Forelimb muscle (tissue), 1 donor: ENCODE data around the gene PEPD. TPM values are rescaled to one million over a fixed set of nuclear protein-coding genes. Genes with fewer than 3 reads are reported as not detected.

Source experiments
- DNase-seq: peaks from one replicate; pipeline ENCODE4 v3.0.0-alpha.2; 2013; ENCODE audit warnings: low read depth
- polyA plus RNA-seq: library from polyadenylated mRNA; unstranded; fragments of 120-200 nt; gene quantifications from one replicate; pipeline ENCODE4 v1.2.1, GENCODE V29; 2013; ENCODE audit not compliant: insufficient read length

PEPD gene
- polyA plus RNA-seq, 1 donor: 36.7 TPM

DNA sequence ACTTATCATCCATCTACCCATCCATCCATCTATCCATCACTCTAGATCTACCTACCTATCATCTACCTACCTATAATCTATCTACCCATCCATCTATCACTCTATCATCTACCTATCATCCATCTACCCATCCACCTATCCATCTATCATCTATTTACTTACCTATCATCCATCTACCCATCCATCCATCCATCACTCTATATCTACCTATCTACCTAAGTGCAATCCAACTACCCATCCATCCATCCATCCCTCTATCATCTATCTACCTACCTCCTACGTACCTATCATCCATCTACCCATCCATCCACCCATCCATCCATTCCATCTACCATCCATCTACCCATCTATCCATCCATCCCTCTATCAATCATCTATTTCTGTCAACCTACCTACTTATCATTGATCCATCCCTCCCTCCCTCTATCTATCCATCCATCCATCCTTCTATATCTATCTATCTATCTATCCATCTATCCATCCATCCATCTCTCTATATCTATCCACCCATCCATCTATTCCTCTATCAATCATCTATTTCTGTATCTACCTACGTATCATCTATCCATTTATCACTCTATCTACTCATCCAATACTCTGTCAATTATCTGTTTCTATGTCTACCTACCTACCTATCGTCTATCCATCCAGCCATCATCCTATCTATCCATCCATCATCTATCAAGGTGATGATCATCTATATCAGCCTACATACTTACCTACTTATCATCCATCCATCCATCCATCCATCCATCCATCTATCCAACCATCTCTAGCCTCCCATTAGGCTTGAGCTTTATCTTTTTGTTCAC, 99.0 kb downstream of the PEPD start:
- DNase-seq: no peak

GRCh38 chr19:33421368-33421767, 100.2 kb downstream of the PEPD start:
- DNase-seq: no peak

DNA sequence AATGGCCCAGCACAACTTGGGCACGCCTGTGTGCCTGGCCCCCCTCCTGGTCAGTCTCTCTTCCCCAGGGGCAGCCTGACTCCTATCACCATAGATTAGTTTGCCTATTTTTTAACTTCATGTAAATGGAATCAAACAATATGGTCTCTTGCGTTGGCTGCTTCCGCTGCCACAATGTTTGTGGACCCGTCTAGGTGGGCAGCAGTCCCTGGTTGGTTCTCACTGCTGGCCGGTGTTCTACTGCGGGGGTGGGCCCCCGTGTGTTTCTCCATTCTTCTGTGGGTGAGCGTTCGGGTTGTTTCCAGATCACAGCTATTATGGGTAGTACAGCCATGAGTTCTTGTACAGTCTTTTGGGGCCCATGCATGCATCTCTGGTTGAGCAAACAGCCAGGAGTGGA, 100.8 kb downstream of the PEPD start:
- DNase-seq: no peak

GRCh38 chr19:33419788-33420130, 101.8 kb downstream of the PEPD start:
- no peak for DNase-seq

GRCh38 chr19:33418871-33419787, 102.5 kb downstream of the PEPD start:
- no peak for DNase-seq

DNA sequence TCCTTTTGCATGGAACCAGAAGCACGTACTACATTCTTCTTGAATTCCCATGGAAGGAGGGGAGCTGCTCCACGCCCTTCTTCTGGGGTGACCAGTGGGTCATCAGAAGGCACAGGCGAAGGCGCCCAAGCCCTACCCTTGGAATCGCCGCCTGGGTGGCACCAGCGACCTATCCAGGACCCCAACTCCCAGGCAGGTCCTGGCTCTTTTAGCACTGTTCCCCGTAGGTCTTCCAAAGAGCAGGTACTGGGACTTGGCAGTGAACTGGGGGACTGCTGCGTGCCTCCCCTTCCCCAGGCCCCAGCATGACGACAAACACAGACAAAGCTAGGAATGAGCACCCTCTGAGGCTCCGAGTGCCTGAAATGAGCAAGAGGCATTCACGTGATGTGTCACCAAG, 103.1 kb downstream of the PEPD start:
- DNase-seq: no peak

DNA sequence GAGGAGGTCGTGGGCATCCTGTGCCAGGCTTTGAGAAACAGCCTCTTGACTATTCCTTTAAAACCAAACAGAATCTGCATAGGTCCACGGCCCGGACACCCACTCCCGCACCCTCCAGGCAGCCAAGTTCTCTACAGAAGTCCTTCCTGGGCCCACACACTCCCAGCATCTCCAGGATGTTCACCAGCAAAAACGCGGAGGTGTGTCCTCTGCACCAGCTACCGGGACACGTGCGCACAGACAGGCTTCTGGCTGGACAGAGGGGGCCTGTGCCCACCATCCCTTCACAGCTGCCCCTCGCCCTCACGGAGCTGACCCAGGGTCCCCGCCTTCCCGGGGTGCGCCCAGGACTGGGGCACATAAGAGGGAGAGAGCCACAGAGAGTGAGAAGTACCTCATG, 103.8 kb downstream of the PEPD start:
- no peak for DNase-seq

- DNase-seq: no peak
These were observed 105.0 kb downstream of the PEPD start for GRCh38 chr19:33416307-33417215.

GRCh38 chr19:33414667-33415605, 106.7 kb downstream of the PEPD start:
- DNase-seq: no peak

DNA sequence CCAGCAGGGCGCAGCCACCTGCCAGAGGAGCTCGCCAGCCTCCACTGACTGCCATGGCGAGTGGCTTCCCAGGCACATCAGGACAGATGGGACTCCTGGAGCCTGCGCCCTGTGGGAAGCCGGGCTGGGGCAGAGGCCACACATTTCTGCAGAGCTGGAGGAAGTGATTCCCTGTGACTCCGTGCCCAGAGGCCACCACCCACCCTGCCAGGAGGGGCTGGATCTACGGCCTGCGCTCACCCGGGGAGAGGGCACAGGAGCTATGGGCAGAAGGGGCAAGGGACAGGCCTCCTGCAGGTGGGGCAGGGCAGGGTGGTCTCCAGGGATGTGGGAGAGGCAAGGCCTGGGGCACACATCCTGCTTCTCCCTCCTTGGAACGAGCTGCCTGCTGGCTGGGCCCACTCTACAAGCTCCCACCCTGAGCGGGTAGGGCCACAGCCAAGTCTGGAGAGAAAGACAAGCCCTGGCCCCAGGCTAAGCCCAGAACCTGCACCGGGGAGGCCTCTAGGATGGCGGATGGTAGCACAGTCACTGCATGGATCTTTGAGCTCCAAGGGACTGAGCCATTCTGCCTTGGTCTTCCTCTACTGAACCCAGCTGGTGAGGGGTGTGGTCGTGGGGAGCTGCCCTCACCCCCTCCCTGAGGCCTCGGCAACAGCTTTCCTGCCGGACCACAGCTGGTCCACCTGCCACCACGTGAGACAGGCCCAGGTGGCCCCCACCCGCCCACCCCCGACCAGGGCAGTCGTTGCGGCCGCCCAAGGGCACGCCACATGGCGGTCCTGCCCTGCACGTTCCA, 107.5 kb downstream of the PEPD start:
- DNase-seq: no peak

GRCh38 chr19:33413426-33413725, 108.2 kb downstream of the PEPD start:
- no peak for DNase-seq

GRCh38 chr19:33412601-33413425, 108.8 kb downstream of the PEPD start:
- no peak for DNase-seq

- no peak for DNase-seq
These were observed 109.9 kb downstream of the PEPD start for GRCh38 chr19:33411621-33412180.

- DNase-seq: no peak
These were observed 110.6 kb downstream of the PEPD start for GRCh38 chr19:33410915-33411401.

DNA sequence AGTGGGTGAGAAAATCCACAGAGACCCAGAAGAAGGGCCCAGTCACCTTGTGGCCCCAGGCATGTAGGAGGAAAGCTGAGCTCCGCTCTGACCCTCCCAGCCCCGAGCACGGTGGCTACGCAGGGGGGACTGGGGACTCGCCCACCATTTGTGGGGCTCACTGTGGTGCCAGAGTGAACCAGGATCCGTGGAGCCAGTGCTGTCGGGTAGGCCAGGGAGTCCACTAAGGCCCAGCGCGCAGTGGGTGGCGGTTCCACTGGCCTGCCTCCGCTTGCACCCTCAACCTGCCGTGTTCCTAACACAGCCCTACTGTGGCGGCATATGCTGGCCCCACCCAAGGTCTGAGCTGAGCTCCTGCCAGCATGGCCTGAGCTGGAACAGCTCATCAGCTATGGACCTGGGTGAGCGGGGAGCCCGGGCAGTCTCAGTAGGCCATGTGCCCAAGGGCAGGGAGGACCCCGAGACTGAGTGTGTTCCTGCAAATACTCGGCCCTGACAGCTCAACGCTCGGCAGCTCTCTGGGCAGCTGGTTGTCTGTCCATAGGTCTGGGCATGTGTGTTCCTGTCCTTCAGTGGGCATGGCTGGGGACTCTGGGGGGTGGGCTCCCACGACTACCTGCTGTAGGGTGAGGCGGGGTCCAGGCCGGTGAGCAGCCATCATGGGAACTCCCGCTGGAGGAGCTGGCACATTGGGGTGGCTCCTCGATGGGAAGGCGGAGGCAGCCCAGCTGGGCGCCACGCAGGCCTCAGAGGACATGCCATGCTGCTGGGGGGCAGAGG, 111.5 kb downstream of the PEPD start:
- no peak for DNase-seq

DNA sequence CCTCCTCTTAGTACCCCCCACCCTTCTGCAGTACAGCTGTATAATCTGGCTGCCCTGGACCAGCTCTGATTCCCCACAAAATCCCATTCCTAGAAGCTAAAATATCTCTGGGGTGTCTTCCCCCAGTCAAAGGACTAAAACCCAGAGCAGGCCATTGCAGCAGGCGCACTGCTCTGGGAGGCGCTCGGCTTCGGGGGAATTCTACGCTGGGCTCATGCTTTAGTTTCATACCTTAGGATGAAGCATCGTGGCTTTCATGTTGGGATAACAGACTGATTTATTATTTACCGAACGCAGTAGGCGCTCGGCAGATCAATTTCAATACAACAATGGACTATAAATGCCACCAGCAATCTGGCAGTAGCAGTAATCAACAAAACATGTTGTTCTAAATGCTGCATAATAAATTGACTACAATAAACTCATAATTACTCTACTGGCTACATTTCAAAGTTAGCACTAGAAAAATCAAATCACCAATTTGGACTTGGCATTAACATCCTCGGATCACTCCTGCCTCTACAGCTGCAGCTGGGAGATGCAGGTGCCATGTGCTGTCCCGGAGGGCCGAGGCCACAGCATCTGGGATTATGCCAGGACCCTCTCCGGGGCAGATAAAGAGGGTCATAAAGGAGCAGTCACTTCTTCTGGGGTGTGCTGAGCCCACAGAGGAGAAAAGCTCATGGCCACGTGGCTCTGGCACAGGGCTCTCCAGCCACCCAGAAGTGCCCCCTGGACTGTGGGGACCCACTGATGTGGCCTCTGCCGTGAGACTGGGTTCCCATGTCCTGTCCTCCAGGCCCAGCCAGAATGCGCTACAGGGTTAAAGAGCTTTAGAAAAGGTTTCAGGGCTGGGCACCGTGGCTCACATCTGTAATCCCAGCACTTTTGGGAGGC, 112.8 kb downstream of the PEPD start:
- DNase-seq: no peak

DNA sequence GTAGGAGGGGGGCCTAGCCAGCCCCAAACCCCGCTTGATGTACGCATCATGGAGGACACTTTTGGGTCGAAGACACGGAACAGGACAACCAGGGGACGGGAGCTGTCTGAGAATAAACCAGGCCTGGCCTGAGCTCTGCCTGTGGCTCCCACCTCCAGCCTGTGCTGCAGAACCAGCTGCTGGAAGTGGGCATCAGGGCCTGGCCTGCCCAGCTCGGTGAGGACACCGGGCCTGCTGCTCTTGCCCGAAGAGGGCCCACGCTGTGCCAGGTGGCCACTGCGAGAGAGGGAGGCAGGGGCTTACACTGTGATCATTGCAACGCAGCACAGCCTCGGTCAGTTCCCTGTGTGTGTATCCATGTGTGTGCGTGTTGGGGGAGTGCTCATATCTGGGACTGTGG, 113.5 kb downstream of the PEPD start:
- no peak for DNase-seq
